WTC11 (cell line): ENCODE results near the gene TMEM221.

Experiments used
- CREB1 ChIP-seq: sonication (generic); formaldehyde crosslinking; IDR thresholded peaks from 2 replicates; pipeline ENCODE4 v1.8.0; 2023; ENCODE audit warnings: mild to moderate bottlenecking, missing genetic modification reagents
- TF ChIP-seq, protein P1 (sequence below): sonication (generic); formaldehyde crosslinking; IDR thresholded peaks from 2 replicates; pipeline ENCODE4 v1.8.0; 2022; ENCODE audit warnings: mild to moderate bottlenecking, missing genetic modification reagents

DNA sequence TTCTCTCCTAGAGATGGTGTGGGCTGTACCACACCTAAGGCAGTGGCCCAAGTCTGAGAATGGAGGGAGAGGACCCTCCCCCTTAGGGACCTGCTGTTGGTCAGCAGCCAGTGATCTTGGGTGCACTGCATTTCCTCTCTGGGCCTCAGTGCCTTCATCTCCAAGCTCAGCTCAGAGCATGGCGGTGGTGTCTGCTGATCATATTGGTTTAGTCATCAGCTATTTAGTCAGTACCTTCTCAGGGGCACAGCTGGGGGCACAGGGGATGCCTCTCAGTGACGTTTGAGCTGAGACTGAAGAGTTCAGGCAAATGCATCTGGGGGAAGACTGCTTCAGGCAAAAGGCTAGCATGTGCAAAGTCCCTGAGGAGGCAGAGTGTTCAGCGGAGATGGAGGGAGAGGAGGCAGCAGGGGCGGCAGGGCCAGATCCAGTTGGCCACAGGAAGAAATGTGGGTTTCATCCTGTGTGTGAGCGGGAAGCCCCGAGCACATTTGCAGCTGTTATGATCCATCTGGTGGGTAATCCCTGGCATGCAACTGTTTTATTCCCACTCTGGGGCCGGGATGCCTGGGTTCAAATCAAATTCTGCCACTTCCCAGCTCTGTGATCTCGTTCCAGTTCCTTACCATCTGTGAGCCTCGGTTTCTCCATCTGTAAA lies 47.3 kb upstream of the TMEM221 start:
- TF ChIP-seq, protein P1, sequence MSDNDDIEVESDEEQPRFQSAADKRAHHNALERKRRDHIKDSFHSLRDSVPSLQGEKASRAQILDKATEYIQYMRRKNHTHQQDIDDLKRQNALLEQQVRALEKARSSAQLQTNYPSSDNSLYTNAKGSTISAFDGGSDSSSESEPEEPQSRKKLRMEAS (CRISPR knock-in tag) = no peak
- no peak for TF ChIP-seq CREB1
